GM12873 (cell line): ENCODE measurements around the gene POC1B.

ENCODE experiments used
- CTCF ChIP-seq: IDR thresholded peaks from 2 replicates; pipeline ENCODE4 v1.5.1; 2012; ENCODE audit warnings: low read depth, mild to moderate bottlenecking, moderate library complexity, low read length, control low read depth; ENCODE audit not compliant: insufficient read depth; ENCODE audit errors: missing control alignments

The POC1B gene

GRCh38 chr12:89523393-89523792, 2.5 kb downstream of the POC1B start:
- TF ChIP-seq CTCF, result no peak

- no peak for TF ChIP-seq CTCF
Observed at GRCh38 chr12:89521364-89522223, 4.3 kb downstream of the POC1B start.

GRCh38 chr12:89517720-89518119, 8.1 kb downstream of the POC1B start:
- TF ChIP-seq CTCF, result no peak

- no peak for TF ChIP-seq CTCF
Observed at GRCh38 chr12:89516633-89517032, 9.2 kb downstream of the POC1B start.

GRCh38 chr12:89514751-89515150, 11.1 kb downstream of the POC1B start:
- no peak for TF ChIP-seq CTCF

GRCh38 chr12:89513544-89513943, 12.3 kb downstream of the POC1B start:
- TF ChIP-seq CTCF, result no peak

- no peak for TF ChIP-seq CTCF
Observed at GRCh38 chr12:89507015-89507824, 18.6 kb downstream of the POC1B start.
